GM18861 (cell line): Measurements from ENCODE around the gene ARHGEF11.

Source experiments
- ATAC-seq: cut with Tn5 transposase; IDR thresholded peaks from one replicate; pipeline ENCODE4 v1.9.1; 2021; ENCODE audit not compliant: unreplicated experiment

Gene ARHGEF11

GRCh38 chr1:156898971-156899664 lies 146.4 kb downstream of the ARHGEF11 start:
- no peak for ATAC-seq

GRCh38 chr1:156898161-156898566 lies 147.4 kb downstream of the ARHGEF11 start:
- ATAC-seq: no peak

GRCh38 chr1:156897078-156897825 lies 148.3 kb downstream of the ARHGEF11 start:
- no peak for ATAC-seq

- ATAC-seq: no peak
Measured at GRCh38 chr1:156896490-156897033, 149.0 kb downstream of the ARHGEF11 start.

- ATAC-seq: no peak
Measured at GRCh38 chr1:156895927-156896326, 149.6 kb downstream of the ARHGEF11 start.

- ATAC-seq: no peak
Measured at GRCh38 chr1:156895455-156895812, 150.1 kb downstream of the ARHGEF11 start.

GRCh38 chr1:156894711-156895454 lies 150.7 kb downstream of the ARHGEF11 start:
- ATAC-seq: no peak

GRCh38 chr1:156894001-156894400 lies 151.5 kb downstream of the ARHGEF11 start:
- ATAC-seq: no peak

- no peak for ATAC-seq
Measured at GRCh38 chr1:156893048-156893953, 152.2 kb downstream of the ARHGEF11 start, which contains the start of gene PEAR1. TSS of gene PEAR1 (plus strand) at chr1:156893718. CDS start at chr1:156903927, 10,209 bp downstream.

- ATAC-seq: no peak
Measured at GRCh38 chr1:156892190-156893047, 153.1 kb downstream of the ARHGEF11 start.

GRCh38 chr1:156889802-156890580 lies 155.6 kb downstream of the ARHGEF11 start:
- no peak for ATAC-seq

GRCh38 chr1:156887734-156888133 lies 157.8 kb downstream of the ARHGEF11 start:
- no peak for ATAC-seq

GRCh38 chr1:156887317-156887716 lies 158.2 kb downstream of the ARHGEF11 start:
- ATAC-seq: no peak

GRCh38 chr1:156886583-156887281 lies 158.8 kb downstream of the ARHGEF11 start:
- no peak for ATAC-seq

- ATAC-seq: no peak
Measured at GRCh38 chr1:156885880-156886355, 159.6 kb downstream of the ARHGEF11 start.

GRCh38 chr1:156885314-156885713 lies 160.2 kb downstream of the ARHGEF11 start:
- ATAC-seq: no peak
